Adipocyte (in vitro differentiated cells): ENCODE data around the gene SLC8A2.

Experiments used
- DNase-seq: peaks from one replicate; pipeline ENCODE4 v3.0.0-alpha.2; 2015; ENCODE audit warnings: low read depth
- H3K27me3 ChIP-seq: replicated peaks from 2 replicates; pipeline ENCODE4 v1.7.0; 2013; ENCODE audit warnings: mild to moderate bottlenecking, low read length, moderate library complexity; ENCODE audit not compliant: control insufficient read depth, insufficient read depth
- H3K36me3 ChIP-seq: 2 replicates; pipeline ENCODE4 v1.7.0; 2013; ENCODE audit warnings: low read length, mild to moderate bottlenecking, moderate library complexity; ENCODE audit not compliant: control insufficient read depth, insufficient read depth, severe bottlenecking
- H3K4me1 ChIP-seq: 2 replicates; pipeline ENCODE4 v1.7.0; 2013; ENCODE audit warnings: mild to moderate bottlenecking, low read length, moderate library complexity; ENCODE audit not compliant: control insufficient read depth, insufficient read depth
- H3K4me3 ChIP-seq: 2 replicates; pipeline ENCODE4 v1.7.0; 2013; ENCODE audit warnings: mild to moderate bottlenecking, low read length, moderate library complexity
- H3K9ac ChIP-seq: 2 replicates; pipeline ENCODE4 v1.7.0; 2013; ENCODE audit warnings: mild to moderate bottlenecking, low read length, moderate library complexity
- H3K9me3 ChIP-seq: 2 replicates; pipeline ENCODE4 v1.7.0; 2013; ENCODE audit warnings: mild to moderate bottlenecking, low read length, moderate library complexity; ENCODE audit not compliant: control insufficient read depth

The SLC8A2 gene

DNA sequence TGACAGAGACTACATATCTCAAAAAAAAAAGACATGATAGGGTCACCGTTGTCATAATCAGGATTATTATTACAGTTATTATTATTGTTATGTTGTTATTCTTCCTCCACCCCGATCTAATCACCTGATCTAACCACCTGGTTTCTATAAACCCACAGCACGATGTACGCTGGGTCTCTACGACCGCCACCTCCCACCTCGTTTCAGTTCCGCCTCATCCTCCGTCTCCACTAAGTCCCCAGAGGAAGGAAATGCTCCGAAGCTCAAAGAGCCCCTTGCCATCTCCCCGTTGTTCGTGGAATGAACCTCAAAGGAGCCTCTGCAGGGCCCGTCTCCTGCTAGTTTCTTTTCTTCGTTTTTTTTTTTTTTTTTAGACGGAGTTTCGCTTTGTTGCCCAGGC, 36.5 kb downstream of the SLC8A2 start:
- Histone ChIP-seq H3K36me3 (no peaks in the 10 kb centered on the region), H3K9me3 (no peaks in the 10 kb centered on the region), H3K27me3 (peaks cover 35% of the 10 kb centered on the region), H3K9ac (no peak overlapping the region), H3K4me1 (peaks cover 3% of the 10 kb centered on the region), H3K4me3 (no peak overlapping the region)
- DNase-seq, result no peak

DNA sequence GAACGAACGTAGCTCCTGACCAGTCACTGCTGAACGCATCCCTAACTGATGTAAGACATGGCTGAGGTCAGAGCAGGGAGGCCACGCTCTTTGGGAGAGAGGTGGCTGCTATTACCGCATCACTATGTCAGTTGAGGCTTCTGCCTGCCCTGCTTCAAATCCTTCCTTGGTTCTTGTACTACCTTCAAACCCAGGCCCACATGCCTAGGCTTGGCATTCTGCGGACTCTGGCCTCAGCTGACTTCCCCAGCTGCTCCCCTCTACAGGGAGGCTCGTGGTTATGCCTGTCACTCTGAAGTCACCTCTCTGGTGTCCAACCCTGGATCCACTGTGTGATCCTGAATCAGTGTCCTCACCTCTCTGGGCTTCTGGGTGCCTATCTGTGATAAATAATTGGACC, 37.6 kb downstream of the SLC8A2 start:
- Histone ChIP-seq H3K4me1 (peaks cover 7% of the 10 kb centered on the region), H3K36me3 (no peaks in the 10 kb centered on the region), H3K27me3 (peaks cover 30% of the 10 kb centered on the region), H3K9me3 (no peaks in the 10 kb centered on the region), H3K4me3 (no peak overlapping the region), H3K9ac (no peak overlapping the region)
- DNase-seq, result no peak

DNA sequence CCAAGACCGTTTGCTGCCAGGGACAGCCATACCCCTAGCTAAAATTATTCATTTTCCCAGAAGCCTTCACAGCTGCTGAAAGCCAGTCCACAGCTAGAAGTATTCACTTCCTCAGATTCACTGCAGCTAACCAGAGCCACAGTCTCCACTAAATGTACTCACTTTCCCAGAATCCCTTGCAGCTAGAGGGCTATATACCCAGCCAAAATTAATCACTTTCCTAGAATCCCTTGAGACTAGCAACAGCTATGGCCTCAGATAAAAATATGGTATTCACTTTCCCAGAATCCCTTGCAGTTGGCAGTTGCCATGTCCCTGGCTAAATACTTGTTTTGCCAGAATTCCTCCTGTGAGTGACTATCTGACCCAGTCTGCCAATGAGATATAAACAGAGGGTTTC, 38.6 kb downstream of the SLC8A2 start:
- no peak for DNase-seq
- Histone ChIP-seq H3K27me3 (peaks cover 25% of the 10 kb centered on the region), H3K9ac (no peak overlapping the region), H3K4me3 (no peak overlapping the region), H3K36me3 (no peaks in the 10 kb centered on the region), H3K4me1 (peaks cover 11% of the 10 kb centered on the region), H3K9me3 (no peaks in the 10 kb centered on the region)

DNA sequence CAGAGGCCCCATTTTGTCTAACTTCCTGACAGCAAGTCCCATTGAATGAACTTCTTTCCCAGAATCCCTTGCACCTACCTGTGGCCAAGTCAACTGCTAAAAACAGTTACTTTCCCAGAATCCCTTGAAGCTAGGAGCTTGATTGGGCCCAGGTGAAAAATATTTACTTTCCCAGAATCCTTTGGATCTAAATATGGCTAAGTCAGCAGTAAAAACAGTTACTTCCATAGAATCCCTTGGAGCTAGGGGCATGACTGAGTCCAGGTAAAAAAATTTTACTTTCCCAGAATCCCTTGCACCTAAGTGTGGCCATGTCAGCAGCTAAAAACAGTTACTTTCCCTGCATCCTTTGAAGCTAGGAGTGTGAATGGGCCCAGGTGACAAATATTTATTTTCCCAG, 39.2 kb downstream of the SLC8A2 start:
- no peak for DNase-seq
- H3K9ac ChIP-seq, result no peak overlapping the region
- H3K4me1 ChIP-seq, result peaks cover 18% of the 10 kb centered on the region
- H3K36me3 ChIP-seq, result no peaks in the 10 kb centered on the region
- H3K27me3 ChIP-seq, result peaks cover 19% of the 10 kb centered on the region
- no peaks in the 10 kb centered on the region for H3K9me3 ChIP-seq
- no peak overlapping the region for H3K4me3 ChIP-seq

DNA sequence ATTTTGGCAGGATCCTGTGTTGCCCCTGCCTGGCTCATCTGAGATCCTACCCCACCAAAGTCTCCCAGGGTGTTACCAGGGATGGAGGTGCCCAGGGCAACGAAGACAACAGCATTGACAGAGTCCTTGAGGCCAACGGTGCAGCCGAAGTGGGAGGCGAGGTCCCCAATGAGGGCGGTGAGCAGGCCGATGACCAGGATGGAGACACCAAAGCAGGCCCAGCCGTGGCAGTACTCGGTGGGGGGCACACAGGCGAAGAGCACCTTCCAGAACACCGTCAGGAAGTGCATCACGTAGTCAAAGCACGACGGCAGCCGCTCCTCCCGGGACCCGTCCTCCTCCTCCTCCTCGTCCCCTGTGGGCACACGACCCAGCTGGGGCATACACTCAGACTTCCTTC, 39.6 kb downstream of the SLC8A2 start:
- no peak overlapping the region for H3K9ac ChIP-seq
- H3K27me3 ChIP-seq, result peaks cover 14% of the 10 kb centered on the region
- peaks cover 18% of the 10 kb centered on the region for H3K4me1 ChIP-seq
- no peak for DNase-seq
- H3K9me3 ChIP-seq, result no peaks in the 10 kb centered on the region
- no peak overlapping the region for H3K4me3 ChIP-seq
- H3K36me3 ChIP-seq, result no peaks in the 10 kb centered on the region

DNA sequence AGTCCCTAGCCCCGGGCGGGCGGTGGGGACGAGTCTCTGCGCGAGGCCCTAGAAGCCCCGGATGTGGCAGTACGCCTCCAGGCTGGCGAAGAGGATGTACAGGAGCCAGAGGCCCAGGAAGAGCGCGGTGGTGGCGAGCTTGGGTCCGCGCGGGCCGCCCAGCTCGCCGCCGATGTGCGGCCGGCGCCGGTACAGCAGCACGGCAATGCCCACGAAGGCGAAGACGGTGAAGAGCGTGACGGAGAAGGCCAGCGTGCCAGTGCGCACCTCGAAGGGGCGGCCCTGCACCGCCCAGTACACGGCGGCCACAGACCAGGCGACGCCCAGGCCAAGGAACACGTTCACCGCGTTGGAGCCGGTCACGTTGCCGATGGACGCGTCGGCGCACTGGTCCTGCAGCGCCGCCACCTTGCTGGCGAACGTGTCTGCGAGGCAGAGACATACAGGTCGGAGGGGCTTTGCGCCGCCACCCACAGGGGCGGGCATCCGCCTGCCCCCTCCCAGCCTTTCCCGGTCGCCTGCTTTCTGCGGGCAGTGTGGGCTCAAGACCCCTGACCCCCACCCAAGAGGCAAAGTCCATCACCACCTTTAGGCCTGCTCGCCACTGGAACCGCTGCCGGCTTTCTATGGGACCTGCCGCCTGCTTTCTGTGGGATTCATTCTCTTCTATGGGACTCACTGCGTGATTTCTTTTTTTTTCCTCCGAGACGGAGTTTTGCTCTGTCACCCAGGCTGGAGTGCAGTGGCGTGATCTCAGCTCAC, 41.5 kb downstream of the SLC8A2 start:
- Histone ChIP-seq H3K4me3 (peak overlapping the region; percentile 58), H3K9ac (peak overlapping the region; percentile 46), H3K27me3 (peaks cover 15% of the 10 kb centered on the region), H3K36me3 (no peaks in the 10 kb centered on the region), H3K9me3 (no peaks in the 10 kb centered on the region), H3K4me1 (peaks cover 18% of the 10 kb centered on the region)
- peak; percentile 47 for DNase-seq

DNA sequence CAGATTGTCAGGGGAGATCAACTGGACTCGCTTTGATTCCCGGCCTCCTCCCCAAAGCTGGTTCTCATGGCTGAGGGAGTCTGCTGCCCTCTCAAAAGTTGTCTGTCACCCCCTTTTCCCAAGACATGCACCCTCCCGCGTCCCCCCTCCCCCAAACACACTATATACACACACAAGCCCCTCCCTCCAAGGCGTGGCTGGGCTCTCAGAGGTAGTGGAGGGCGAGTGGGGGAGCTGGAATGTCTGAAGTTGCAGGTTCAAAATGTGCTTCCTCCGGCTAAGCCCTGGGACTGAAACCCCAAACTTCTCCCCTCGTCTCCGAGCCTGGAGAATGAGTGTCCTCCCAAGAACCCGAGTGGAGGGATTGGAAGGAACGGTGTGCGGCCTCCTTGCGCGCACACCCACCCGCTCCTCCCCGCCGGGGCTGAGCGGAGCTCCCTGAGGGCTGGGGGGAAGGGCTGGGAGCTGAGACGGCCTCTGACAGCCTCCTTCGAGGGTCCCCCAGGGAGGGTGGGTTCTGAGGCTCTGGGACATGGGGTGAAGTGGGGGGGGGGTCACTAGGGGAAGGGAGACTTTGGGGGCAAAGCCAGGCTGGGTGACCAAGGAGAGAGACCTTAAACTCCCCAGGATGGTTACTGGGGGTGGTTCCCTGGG, 42.4 kb downstream of the SLC8A2 start:
- Histone ChIP-seq H3K9ac (no peak overlapping the region), H3K9me3 (no peaks in the 10 kb centered on the region), H3K27me3 (peaks cover 20% of the 10 kb centered on the region), H3K36me3 (no peaks in the 10 kb centered on the region), H3K4me3 (no peak overlapping the region), H3K4me1 (peaks cover 18% of the 10 kb centered on the region)
- DNase-seq, result no peak

DNA sequence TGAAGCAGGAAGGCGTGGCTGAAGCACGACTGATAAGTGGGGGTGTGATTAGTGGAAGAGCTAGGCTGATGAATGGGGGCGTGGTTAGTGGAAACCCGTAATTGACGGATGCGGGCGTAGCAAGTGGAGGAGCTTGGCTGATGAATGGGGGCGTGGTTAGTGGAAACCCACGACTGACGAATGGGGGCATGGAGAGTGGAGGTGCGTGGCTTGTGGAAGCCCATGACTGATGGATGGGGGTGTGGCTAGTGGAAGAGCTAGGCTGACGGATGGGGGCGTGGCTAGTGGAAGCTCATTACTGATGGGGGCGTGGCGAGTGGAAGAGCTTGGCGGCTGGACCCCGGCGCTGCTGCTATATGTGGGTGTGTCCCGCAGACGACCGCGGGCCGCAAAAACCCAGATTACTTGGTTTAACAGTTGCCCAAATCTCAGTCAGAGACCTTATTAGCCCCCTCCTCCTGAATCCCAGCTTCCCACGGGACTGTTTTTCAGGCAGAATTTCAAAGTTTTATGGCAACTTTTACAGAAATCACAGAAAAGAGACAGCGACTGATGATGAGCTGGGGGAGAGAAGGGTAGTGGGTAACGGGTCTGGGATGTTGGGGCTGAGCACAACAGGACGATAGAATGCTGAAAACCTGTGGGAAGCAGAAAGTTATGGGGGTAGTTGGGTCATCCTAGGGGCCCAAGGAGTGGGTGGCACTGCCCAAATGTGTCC, 43.4 kb downstream of the SLC8A2 start:
- H3K4me3 ChIP-seq, result peak overlapping the region; percentile 63
- H3K27me3 ChIP-seq, result peaks cover 29% of the 10 kb centered on the region
- no peaks in the 10 kb centered on the region for H3K36me3 ChIP-seq
- no peaks in the 10 kb centered on the region for H3K9me3 ChIP-seq
- DNase-seq, result peak; percentile 100
- peak overlapping the region; percentile 13 for H3K9ac ChIP-seq
- H3K4me1 ChIP-seq, result peaks cover 18% of the 10 kb centered on the region

DNA sequence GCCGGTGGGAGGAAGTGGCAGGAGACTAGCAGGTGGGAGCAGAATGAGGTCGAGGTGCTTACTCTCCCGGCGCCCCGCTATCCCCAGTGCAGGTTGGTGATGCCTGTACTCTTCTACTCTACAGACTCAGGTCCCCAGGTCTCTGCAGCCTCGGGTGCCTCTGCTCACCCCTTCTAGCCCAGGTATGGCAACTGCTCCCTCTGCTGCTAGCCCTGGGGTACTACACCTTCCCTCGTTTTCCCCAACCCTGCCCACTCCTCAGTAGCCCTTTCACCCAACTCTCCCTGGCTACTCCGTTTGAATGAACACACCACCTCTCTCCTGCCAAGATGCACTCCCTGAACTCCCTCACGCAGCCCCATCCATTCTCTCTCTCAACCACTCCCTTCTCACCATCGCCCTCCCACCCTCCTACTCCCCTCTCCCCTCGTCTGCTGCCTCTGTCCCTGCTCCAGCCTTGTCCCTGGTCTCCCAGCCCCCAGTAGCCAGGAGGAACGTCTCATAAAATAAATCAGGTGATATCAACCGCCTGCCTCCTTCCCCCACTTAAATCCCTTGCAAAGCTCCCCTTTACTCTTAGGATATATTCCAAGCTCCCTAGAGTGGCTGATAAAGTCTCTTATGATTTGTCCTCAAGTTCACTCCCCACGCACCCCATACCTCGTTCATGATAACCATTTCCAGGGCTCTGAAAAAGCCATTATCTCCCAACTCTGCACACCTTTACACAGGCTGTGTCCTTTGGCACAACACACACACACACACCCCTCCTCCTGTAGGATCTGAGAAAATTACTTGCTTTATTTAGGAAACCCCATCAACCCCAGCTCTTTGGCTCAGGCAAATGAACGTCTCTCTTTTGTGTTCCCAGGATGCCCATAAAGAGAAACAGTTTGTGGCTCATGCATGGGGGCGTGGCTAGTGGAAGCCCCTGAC, 44.2 kb downstream of the SLC8A2 start:
- Histone ChIP-seq H3K4me1 (peaks cover 18% of the 10 kb centered on the region), H3K9me3 (no peaks in the 10 kb centered on the region), H3K27me3 (peaks cover 38% of the 10 kb centered on the region), H3K9ac (peak overlapping the region; percentile 4), H3K36me3 (no peaks in the 10 kb centered on the region), H3K4me3 (peak overlapping the region; percentile 63)
- DNase-seq, result peak; percentile 82

DNA sequence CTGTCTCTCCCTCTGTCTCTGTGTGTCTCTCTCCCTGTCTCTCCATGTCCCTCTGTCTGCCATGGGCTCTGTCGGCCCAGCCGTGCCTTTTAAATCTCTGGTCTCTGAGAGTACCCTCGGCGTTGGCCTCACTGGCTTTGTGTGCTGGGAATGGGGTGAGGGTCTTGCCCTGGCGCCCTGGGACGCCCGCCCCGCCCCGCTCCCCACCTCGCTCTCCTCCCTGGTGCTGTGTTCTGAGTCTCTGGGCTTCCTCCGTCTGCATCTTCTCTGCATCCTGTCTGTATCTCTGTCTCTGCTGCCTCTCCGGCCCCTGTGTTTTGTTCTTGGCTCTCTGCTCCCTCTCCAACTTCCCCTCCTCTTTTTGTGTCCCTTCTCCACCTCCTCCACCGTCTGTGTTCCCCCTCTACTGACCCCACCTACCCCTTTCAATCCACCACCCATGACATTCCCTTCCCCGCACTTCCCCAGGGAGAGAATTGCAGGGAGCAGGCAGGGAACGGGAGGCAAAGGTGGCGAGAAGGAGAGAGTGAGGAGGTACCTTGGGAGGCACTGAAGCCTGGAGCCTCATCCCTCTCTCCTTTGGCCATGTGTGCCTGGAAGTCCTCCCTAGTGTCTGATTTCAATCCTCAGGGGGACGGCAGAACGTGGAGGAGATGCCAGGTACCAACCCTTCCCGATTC, 48.4 kb downstream of the SLC8A2 start:
- H3K4me3 ChIP-seq, result no peak overlapping the region
- peaks cover 8% of the 10 kb centered on the region for H3K4me1 ChIP-seq
- H3K9me3 ChIP-seq, result no peaks in the 10 kb centered on the region
- no peak overlapping the region for H3K9ac ChIP-seq
- H3K36me3 ChIP-seq, result no peaks in the 10 kb centered on the region
- H3K27me3 ChIP-seq, result peaks cover 45% of the 10 kb centered on the region
- DNase-seq, result no peak
